ENCODE measurements around the gene SPATA2L. TPM values are rescaled to one million over a fixed set of nuclear protein-coding genes. Genes with fewer than 3 reads are reported as not detected.

Gene SPATA2L
- total and polyA plus RNA-seq, 2 of the 8 experiments (the other 6 are each of a cell fraction or from before 2014, with no cell fraction given) = 9.3 to 12.5 TPM

GRCh38 chr16:89708481-89708931 lies 7.0 kb upstream of the SPATA2L start:
- 88% methylated on average over 17 of the region's 19 CpGs; no CpG with 5 or more reads in 1 of the 2 experiments for WGBS, 2 experiments (ENCODE audit: extremely low coverage in 1 of 2, insufficient coverage in 1 of 2, insufficient read length in 1 of 2, insufficient replicate concordance in 2 of 2, low coverage in 1 of 2, low lambda C conversion rate in 2 of 2, missing lambda C conversion rate in 1 of 2)
- DNase-seq (ENCODE audit: low read depth in 1 of 2, low spot score in 2 of 2) = no peak
- CTCF ChIA-PET (ENCODE audit: partially characterized antibody) = interaction anchor here (0.9 to 7.2 kb wide), 9 partner anchors 8 to 202 kb away, joined by 3 to 69 read pairs (median 9); partner anchors contain the start of gene SPATA2L
- POLR2A ChIA-PET (ENCODE audit: partially characterized antibody) = interaction anchor here (1.8 to 16.7 kb wide), 4 partner anchors 8 to 21 kb away, joined by 6 to 193 read pairs (median 67); partner anchors contain the start of gene VPS9D1
- 0 out of 2 replicates have a peak overlapping the region, but pooled peaks have one; percentile 4 for H2AK5ac ChIP-seq (ENCODE audit: low read depth, low read length)
- no peak overlapping the region for H3K23ac ChIP-seq (ENCODE audit: insufficient read length)
- peak overlapping the region; percentile 18; the same call in 1 of the 2 replicates for H2BK15ac ChIP-seq (ENCODE audit: low read length)
- H3K18ac ChIP-seq (ENCODE audit: extremely low read depth, low read length) = peak overlapping the region; percentile 24; the same call in 1 of the 2 replicates
- H3K79me2 ChIP-seq (ENCODE audit: control insufficient read depth in 1 of 2, insufficient read depth in 2 of 2, low read length in 2 of 2) = no peaks in the 10 kb centered on the region
- H4K8ac ChIP-seq (ENCODE audit: extremely low read depth, insufficient read depth, low read length) = no peak overlapping the region
- no peak overlapping the region for H3K56ac ChIP-seq (replicated peaks; ENCODE audit: insufficient read length, low read depth, low read length)
- peaks cover 0 to 2% (median under 1%) of the 10 kb centered on the region in 4 experiments; a peak in 2 of 8 replicates for H3K36me3 ChIP-seq (ENCODE audit: control insufficient read depth in 2 of 4, insufficient read depth in 4 of 4, low read length in 3 of 4)
- H4K5ac ChIP-seq (ENCODE audit: insufficient read length, low read depth, low read length) = no peak overlapping the region
- H3K79me1 ChIP-seq (ENCODE audit: low read depth, low read length) = no peaks in the 10 kb centered on the region
- H3K4me1 ChIP-seq (replicated peaks in 1 of 4; ENCODE audit: control insufficient read depth in 3 of 4, insufficient read depth in 4 of 4, low read length in 3 of 4) = peaks cover 0 to 18% (median 13%) of the 10 kb centered on the region in 4 experiments; a peak in 6 of 7 replicates
- no peaks in the 10 kb centered on the region for H3K9me3 ChIP-seq (ENCODE audit: insufficient read depth in 2 of 2, low read depth in 1 of 2, low read length in 1 of 2)
- no peak overlapping the region for H2BK20ac ChIP-seq (ENCODE audit: low read length)
- no peak for FAIRE-seq
- no peak overlapping the region for H3K14ac ChIP-seq (ENCODE audit: insufficient read length)
- no peak overlapping the region for H3K9ac ChIP-seq (replicated peaks in 1 of 4; ENCODE audit: extremely low read depth in 1 of 4, low read depth in 3 of 4, low read length in 3 of 4)
- H3K23me2 ChIP-seq (ENCODE audit: low read depth, low read length) = peaks cover 3% of the 10 kb centered on the region; the same call in 1 of the 2 replicates
- H3K4ac ChIP-seq (replicated peaks; ENCODE audit: insufficient read length, low read depth, low read length) = no peak overlapping the region
- H3K27me3 ChIP-seq (replicated peaks in 1 of 4; ENCODE audit: control insufficient read depth in 3 of 4, extremely low read depth in 1 of 4, insufficient read depth in 3 of 4, low read length in 3 of 4) = peaks cover 0 to 7% (median 2%) of the 10 kb centered on the region in 4 experiments; a peak in 2 of 7 replicates
- no peak overlapping the region for H3K4me3 ChIP-seq (ENCODE audit: extremely low read depth in 1 of 4, insufficient read depth in 2 of 4, low read depth in 3 of 4, low read length in 4 of 4)
- H4K91ac ChIP-seq (replicated peaks; ENCODE audit: insufficient read length, low read length) = no peak overlapping the region
- 0 out of 4 replicates have a peak overlapping the region, but pooled peaks of 1 of the 2 experiments have one; percentile 6 for H3K4me2 ChIP-seq (ENCODE audit: insufficient read depth in 1 of 2, low read depth in 2 of 2, low read length in 2 of 2)
- H4K20me1 ChIP-seq (replicated peaks in 1 of 2; ENCODE audit: control insufficient read depth in 1 of 2, insufficient read depth in 2 of 2, low read length in 2 of 2) = peaks cover 0 to 5% of the 10 kb centered on the region in 2 experiments
- no peak overlapping the region for H3K27ac ChIP-seq (ENCODE audit: low read depth, low read length)
- peak overlapping the region; percentile 8; the same call in 1 of the 2 replicates for H2BK5ac ChIP-seq (ENCODE audit: low read depth, low read length)
- H2BK120ac ChIP-seq (replicated peaks; ENCODE audit: low read depth, low read length) = no peak overlapping the region
- H2BK12ac ChIP-seq (ENCODE audit: low read depth, low read length) = peak overlapping the region; percentile 80; the same call in 1 of the 2 replicates
- H2AFZ ChIP-seq (ENCODE audit: low read length) = no peak overlapping the region
- TF ChIP-seq SIX5 (IDR thresholded peaks at IDR 0.05; ENCODE audit: low read depth, low read length) = no peak
- TF ChIP-seq RFX5 (IDR thresholded peaks at IDR 0.05; ENCODE audit: borderline replicate concordance, low read depth, low read length) = no peak
- no peak for TF ChIP-seq RAD21 (IDR thresholded peaks at IDR 0.05 in 1 of 2, conservative IDR thresholded peaks at IDR 0.05 in 1 of 2; ENCODE audit: low read depth in 2 of 2, low read length in 2 of 2)
- no peak for TF ChIP-seq GTF2F1 (IDR thresholded peaks at IDR 0.05; ENCODE audit: borderline replicate concordance, low read depth, low read length)
- no peak for TF ChIP-seq EGR1 (IDR thresholded peaks at IDR 0.05; ENCODE audit: borderline replicate concordance, low read depth, low read length)
- TF ChIP-seq RNF2 (IDR thresholded peaks at IDR 0.05; ENCODE audit: borderline replicate concordance, low read depth, low read length, missing control alignments, poor library complexity, severe bottlenecking) = no peak
- no peak for TF ChIP-seq CBX8 (IDR thresholded peaks at IDR 0.05; ENCODE audit: borderline replicate concordance, low read depth, low read length)
- no peak for TF ChIP-seq KDM5A (IDR thresholded peaks at IDR 0.05; ENCODE audit: low read length)
- no peak for TF ChIP-seq FOSL1 (IDR thresholded peaks at IDR 0.05; ENCODE audit: insufficient read depth, low read depth, low read length)
- TF ChIP-seq SUZ12 (IDR thresholded peaks at IDR 0.05; ENCODE audit: low read length) = no peak
- TF ChIP-seq BACH1 (IDR thresholded peaks at IDR 0.05; ENCODE audit: low read length) = no peak

Data from H1 (cell line).